Bronchial epithelial cell (primary cell): ENCODE results near the gene ARHGAP10. TPM values are rescaled to one million over a fixed set of nuclear protein-coding genes. Genes with fewer than 3 reads are reported as not detected.

Experiments
- DNase-seq: peaks from one replicate; pipeline ENCODE4 v3.0.0-alpha.2; 2010; ENCODE audit warnings: low read depth
- FAIRE-seq: peaks from 2 replicates; lab custom pipeline; 2011; peaks lifted over from hg19 to GRCh38; lab: Jason Lieb, UNC
- H3K27me3 ChIP-seq: 2 replicates; pipeline ENCODE4 v1.5.1; 2011; ENCODE audit warnings: low read length; ENCODE audit not compliant: control insufficient read depth, insufficient read depth
- H3K36me3 ChIP-seq: 2 replicates; pipeline ENCODE4 v1.5.1; 2011; ENCODE audit warnings: low read length; ENCODE audit not compliant: control insufficient read depth, insufficient read depth
- H3K4me3 ChIP-seq: 2 replicates; pipeline ENCODE4 v1.5.1; 2011; ENCODE audit warnings: mild to moderate bottlenecking, low read depth, low read length, control low read depth
- total RNA-seq: library from RNA; depleted of rRNA; stranded (reverse); fragments of >200 nt; gene quantifications from 2 replicates; pipeline ENCODE4 v1.2.1, GENCODE V29; 2014
- TF ChIP-seq, protein P1 (sequence below): IDR thresholded peaks from 2 replicates; pipeline ENCODE4 v1.5.1; 2011; ENCODE audit warnings: mild to moderate bottlenecking, moderate library complexity, low read length, control low read depth, inconsistent platforms; ENCODE audit not compliant: insufficient read depth, severe bottlenecking

Gene ARHGAP10
- total RNA-seq, 1 donor from 2014 or later, result 8.4 TPM

DNA sequence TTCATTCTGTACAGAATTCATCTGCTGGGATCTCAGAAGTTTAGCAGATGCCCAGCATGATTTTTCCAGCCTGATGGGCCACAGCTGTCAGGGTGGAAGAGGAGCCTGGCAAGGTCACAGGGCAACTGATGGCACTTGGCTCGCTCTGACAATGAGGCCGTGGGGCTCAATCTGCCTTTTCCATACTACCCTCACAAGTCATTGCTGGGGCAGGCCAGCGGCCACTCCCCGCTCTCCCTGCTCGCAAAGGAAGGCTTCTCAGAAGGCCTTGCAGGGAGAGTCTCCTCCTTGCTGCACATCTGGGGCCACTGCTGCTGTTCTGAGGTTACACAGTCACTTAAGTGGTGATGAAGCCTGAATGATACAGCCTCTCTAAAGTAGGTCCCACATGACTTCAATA, 361.2 kb downstream of the ARHGAP10 start:
- TF ChIP-seq, protein P1, sequence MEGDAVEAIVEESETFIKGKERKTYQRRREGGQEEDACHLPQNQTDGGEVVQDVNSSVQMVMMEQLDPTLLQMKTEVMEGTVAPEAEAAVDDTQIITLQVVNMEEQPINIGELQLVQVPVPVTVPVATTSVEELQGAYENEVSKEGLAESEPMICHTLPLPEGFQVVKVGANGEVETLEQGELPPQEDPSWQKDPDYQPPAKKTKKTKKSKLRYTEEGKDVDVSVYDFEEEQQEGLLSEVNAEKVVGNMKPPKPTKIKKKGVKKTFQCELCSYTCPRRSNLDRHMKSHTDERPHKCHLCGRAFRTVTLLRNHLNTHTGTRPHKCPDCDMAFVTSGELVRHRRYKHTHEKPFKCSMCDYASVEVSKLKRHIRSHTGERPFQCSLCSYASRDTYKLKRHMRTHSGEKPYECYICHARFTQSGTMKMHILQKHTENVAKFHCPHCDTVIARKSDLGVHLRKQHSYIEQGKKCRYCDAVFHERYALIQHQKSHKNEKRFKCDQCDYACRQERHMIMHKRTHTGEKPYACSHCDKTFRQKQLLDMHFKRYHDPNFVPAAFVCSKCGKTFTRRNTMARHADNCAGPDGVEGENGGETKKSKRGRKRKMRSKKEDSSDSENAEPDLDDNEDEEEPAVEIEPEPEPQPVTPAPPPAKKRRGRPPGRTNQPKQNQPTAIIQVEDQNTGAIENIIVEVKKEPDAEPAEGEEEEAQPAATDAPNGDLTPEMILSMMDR, result no peak
- Histone ChIP-seq H3K4me3 (no peak overlapping the region), H3K27me3 (no peaks in the 10 kb centered on the region), H3K36me3 (no peaks in the 10 kb centered on the region)
- FAIRE-seq (no peak), DNase-seq (no peak)

DNA sequence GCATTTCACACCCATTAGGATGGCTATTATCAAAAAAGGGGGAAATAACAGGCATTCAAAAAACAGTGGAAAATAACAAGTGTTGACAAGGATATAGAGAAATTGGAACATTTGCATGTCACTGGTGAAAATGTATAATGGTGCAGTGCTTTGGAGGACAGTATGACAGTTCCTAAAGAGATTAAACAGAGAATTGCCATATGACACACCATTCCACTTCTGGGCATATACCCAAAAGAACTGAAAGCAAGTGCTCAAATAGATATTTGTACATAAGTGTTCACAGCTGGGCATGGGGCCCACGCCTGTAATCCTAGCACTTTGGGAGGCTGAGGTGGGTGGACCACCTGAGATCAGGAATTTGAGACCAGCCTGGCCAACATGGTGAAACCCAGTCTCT, 362.3 kb downstream of the ARHGAP10 start:
- no peak for FAIRE-seq
- H3K36me3 ChIP-seq, result no peaks in the 10 kb centered on the region
- TF ChIP-seq, protein P1, result no peak
- H3K27me3 ChIP-seq, result no peaks in the 10 kb centered on the region
- no peak for DNase-seq
- H3K4me3 ChIP-seq, result no peak overlapping the region

DNA sequence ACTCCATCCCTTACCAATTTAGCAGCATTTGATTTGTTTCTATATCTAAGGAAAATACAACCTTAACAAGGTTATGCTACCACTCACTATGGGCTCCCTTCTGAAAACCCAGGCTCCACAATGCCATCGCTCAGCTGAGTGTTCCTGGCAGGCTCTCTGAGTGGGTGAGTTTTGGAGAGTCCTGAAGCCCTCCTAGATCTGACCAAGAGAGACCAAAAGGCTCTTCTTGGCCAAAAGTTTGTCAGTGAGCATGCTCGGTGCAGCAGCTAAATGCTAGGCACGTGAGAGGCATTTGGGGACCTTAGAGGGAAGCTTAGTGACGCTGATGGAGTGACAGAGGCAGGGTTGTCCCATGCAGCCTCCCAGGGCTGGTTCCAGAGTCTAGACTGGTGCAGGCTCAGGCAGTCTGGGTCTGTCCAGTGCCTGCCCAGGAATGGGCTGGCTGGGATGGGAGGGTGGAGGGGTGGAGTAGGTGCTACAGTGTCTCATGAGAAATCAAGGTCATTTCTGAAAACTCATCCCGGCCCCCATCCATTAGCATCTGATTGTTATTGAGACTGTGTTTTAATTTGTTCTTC, 363.5 kb downstream of the ARHGAP10 start:
- peak; percentile 47 for FAIRE-seq
- H3K36me3 ChIP-seq, result no peaks in the 10 kb centered on the region
- no peak overlapping the region for H3K4me3 ChIP-seq
- DNase-seq, result no peak
- no peaks in the 10 kb centered on the region for H3K27me3 ChIP-seq
- TF ChIP-seq, protein P1, result no peak

DNA sequence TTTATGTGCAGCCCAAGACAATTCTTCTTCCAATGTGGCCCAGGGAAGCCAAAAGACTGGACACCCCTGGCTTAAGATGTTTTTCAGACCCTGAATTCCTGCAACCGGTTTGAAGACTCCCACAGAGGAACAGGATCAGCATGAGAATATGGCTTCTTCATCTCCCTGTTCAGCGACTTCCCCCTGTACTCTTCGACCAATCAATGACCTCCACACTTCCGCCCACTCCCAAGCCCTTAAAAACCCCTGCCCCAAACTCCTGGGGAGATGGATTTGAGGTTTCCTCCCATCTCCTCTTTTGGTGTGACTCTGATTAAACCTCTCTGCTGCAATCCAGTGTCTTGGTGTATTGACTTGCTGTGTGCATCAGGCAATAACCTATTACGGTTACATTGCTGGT, 365.9 kb downstream of the ARHGAP10 start:
- no peaks in the 10 kb centered on the region for H3K27me3 ChIP-seq
- H3K4me3 ChIP-seq, result no peak overlapping the region
- DNase-seq (no peak), FAIRE-seq (no peak)
- no peaks in the 10 kb centered on the region for H3K36me3 ChIP-seq
- TF ChIP-seq, protein P1, result no peak

DNA sequence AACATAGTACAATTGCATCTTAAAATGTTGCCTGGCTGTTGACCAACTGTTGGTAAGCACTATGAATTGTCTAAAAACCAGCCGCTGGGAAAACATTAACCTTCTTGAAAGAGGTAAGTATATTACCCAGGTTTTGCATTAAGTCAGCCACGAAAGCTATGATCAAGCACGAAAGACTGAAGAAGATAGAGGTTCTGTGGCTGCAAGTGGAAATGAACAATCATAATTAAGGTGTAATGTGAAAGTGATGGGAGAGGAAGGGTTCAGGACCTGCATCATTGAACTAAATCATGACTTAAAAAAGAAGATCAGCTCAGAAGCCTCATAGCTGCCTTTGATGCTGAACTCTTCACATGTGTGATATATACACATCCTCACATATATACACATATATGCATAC, 369.3 kb downstream of the ARHGAP10 start:
- DNase-seq (no peak), FAIRE-seq (no peak)
- TF ChIP-seq, protein P1, result no peak

DNA sequence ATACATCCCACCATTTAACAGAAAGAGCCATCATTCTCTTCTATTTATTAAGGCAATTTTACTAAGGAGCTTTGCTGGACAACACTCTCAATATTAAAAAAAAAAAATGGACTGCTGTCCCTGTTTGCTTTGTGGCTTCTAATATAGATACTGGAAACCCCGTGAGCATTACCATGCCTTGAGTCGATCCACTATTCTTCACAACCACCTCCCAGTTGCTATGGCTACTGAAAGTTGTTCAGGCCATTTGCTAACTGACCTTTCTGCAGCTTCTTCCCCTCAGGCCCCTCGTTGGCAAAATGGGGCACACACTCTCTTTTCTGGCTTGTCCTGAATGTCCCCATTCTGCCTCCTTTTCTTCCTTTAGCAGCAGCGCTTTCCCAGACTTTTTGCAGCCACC, 369.9 kb downstream of the ARHGAP10 start:
- no peaks in the 10 kb centered on the region for H3K27me3 ChIP-seq
- H3K4me3 ChIP-seq, result no peak overlapping the region
- H3K36me3 ChIP-seq, result no peaks in the 10 kb centered on the region
- TF ChIP-seq, protein P1, result no peak
- FAIRE-seq (no peak), DNase-seq (no peak)

More for the DNA sequence above, 369.3 kb downstream of the ARHGAP10 start:
- Histone ChIP-seq H3K27me3 (no peaks in the 10 kb centered on the region), H3K36me3 (no peaks in the 10 kb centered on the region), H3K4me3 (no peak overlapping the region)
